GM10248 (cell line): ENCODE measurements around the gene DKK3.

Experiments used
- CTCF ChIA-PET: fragments of 300-600 bp; sonication (Branson Sonifier 250); formaldehyde crosslinking; extraction: SDS; loops from one replicate; lab custom pipeline; 2021; ENCODE audit warnings: antibody characterized with exemption; lab: Yijun Ruan, JAX
- POLR2A ChIA-PET: fragments of 350-650 bp; sonication (Branson Sonifier 250); formaldehyde crosslinking; extraction: SDS; loops from one replicate; lab custom pipeline; 2020; ENCODE audit warnings: antibody characterized with exemption; lab: Yijun Ruan, JAX
- DNase-seq: peaks from one replicate; pipeline ENCODE4 v3.0.0; 2012; ENCODE audit errors: extremely low spot score
- TF ChIP-seq, protein P1 (sequence below): IDR thresholded peaks from 2 replicates; pipeline ENCODE4 v1.5.1; 2012; ENCODE audit warnings: mild to moderate bottlenecking, low read depth; ENCODE audit errors: extremely low read depth, missing control alignments, control extremely low read depth

Gene DKK3

GRCh38 chr11:12007769-12008737 is at the start of gene DKK3:
DKK3 (minus strand) TSS chr11:12008626; CDS start chr11:12008582, 44 bp downstream.
- POLR2A ChIA-PET, result interaction anchor here (0.7 kb wide), 1 partner anchor 229 kb away, joined by 4 read pairs; no protein-coding TSS in a partner anchor
- DNase-seq, result no peak
- TF ChIP-seq, protein P1, sequence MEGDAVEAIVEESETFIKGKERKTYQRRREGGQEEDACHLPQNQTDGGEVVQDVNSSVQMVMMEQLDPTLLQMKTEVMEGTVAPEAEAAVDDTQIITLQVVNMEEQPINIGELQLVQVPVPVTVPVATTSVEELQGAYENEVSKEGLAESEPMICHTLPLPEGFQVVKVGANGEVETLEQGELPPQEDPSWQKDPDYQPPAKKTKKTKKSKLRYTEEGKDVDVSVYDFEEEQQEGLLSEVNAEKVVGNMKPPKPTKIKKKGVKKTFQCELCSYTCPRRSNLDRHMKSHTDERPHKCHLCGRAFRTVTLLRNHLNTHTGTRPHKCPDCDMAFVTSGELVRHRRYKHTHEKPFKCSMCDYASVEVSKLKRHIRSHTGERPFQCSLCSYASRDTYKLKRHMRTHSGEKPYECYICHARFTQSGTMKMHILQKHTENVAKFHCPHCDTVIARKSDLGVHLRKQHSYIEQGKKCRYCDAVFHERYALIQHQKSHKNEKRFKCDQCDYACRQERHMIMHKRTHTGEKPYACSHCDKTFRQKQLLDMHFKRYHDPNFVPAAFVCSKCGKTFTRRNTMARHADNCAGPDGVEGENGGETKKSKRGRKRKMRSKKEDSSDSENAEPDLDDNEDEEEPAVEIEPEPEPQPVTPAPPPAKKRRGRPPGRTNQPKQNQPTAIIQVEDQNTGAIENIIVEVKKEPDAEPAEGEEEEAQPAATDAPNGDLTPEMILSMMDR, result no peak
- CTCF ChIA-PET, result interaction anchor here (4.2 kb wide), 1 partner anchor 42 kb away, joined by 20 read pairs; no protein-coding TSS in a partner anchor

- TF ChIP-seq, protein P1, result no peak
- ChIA-PET CTCF (interaction anchor here (3.0 to 28.7 kb wide), 2 partner anchors 10 to 227 kb away, joined by 12 to 578 read pairs; no protein-coding TSS in a partner anchor), POLR2A (no interaction called here)
- no peak for DNase-seq
These were observed 49.0 kb upstream of the DKK3 start for GRCh38 chr11:12057299-12057980.

DNA sequence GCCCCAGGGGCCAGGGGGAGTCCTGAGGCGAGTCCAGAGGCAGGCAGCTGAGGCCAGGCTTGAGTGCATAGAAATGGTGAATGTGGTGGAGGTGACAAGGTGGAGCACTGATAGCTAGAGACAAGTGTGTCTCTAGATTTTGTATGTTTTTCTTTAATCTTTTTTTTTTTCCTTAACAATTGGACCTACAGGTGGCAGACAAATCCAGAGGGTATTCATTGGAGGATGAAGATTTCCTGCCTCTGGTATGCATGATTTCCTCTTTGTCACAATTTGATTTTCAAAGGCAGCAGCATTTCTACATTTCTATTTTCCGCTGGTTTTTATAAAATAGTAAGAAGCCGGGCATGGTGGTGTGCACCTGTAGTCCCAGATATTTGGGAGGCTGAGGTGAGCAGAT is 47.7 kb upstream of the DKK3 start:
- no peak for DNase-seq
- CTCF ChIA-PET, result interaction anchor here (1.2 to 28.7 kb wide), 5 partner anchors 9 to 228 kb away, joined by 3 to 578 read pairs (median 6); no protein-coding TSS in a partner anchor
- TF ChIP-seq, protein P1, result no peak
- POLR2A ChIA-PET, result no interaction called here

DNA sequence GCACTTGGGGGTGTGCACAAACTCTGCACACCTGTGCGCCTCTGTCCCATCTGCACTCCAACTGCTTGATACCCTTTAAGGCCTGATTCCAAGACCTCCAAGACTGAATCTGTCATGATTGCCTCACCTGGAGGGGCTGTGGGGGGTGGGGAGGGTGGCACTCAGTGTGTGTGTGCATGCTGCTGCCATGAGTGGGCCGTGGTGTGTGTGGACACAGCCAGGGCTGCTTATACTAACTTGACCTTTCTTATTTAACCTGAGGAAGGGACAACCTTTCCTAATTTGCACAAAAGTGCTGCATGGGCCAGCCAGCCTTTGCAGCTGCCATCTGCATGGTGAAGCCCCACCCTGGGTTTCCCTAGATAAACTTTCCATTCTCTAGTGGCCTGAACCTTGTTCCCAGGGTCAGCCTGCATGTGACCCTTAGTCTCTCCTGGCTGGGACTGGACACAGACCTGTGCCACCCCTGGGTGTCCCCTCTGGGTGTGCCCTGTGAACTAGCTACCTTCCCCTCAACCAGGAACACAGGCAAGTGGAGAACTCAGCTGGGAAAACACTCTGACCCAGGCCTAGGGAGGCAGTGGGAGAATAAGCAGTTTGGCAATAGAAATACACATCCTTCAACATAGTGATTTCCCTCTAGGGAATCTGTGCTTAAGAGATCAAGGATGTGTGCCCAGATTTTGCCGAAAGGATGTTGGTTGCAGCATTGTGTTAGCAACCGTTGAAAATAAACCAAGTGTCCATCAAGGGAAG is 45.4 kb upstream of the DKK3 start:
- ChIA-PET CTCF (interaction anchor here (0.8 to 28.7 kb wide), 6 partner anchors 10 to 231 kb away, joined by 3 to 578 read pairs (median 4); no protein-coding TSS in a partner anchor), POLR2A (no interaction called here)
- TF ChIP-seq, protein P1, result no peak
- no peak for DNase-seq

DNA sequence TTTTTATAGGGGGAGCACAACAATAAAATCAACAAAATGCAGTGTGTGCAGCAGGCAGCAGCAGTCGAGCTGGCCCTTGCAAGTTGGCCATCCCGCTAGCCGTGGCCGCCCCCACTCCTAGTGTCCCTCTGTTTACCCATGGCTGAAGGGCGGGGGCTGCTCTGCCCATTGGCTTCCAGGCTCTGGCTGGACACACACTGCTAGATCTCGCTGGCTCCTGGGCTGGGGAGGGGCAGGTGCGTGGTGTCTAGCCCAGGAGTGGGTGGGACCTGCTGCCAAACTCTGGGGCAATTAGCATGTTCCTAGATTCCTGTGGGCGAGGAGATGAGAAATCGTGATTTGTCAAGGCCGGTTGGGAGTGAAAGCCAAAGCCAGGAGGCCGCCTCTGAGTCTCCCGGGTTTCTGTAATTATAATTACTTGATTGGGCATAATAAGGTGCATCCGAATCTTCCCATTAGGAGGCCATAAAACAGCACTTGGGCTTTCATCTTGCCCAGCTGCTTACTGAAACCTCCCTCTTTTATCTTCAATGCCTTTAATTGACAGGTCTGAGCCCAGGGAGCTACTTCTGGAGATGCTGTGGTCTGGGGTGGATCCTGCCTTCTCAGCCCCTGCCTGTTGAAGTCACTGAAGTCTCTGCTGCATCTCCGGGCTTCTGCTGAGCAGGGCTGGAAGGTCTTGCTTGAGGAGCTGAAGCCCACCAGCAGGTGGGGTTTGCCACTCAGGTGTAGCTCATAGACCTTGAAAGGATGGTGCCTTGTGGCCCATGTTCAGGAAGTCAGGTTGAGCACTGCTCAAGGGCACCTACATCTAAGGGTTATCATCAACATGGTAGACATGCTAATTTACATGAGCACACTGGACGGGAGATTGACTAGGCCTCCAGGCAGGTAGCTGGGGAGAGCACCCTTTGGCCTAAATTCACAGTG is 44.5 kb upstream of the DKK3 start:
- TF ChIP-seq, protein P1, result no peak
- ChIA-PET CTCF (interaction anchor here (0.7 to 28.7 kb wide), 11 partner anchors 9 to 254 kb away, joined by 3 to 578 read pairs (median 5); no protein-coding TSS in a partner anchor), POLR2A (no interaction called here)
- DNase-seq, result no peak
